GM12878 (cell line): ENCODE results near the gene AZGP1. TPM values are rescaled to one million over a fixed set of nuclear protein-coding genes. Genes with fewer than 3 reads are reported as not detected.
"Not testable (repeated sequence)": the region's sequence is repeated elsewhere in the genome, so short reads cannot be mapped to it uniquely, and the experiment has no call there.

ENCODE experiments used
- ATAC-seq: fragments of 200-7000 bp; cut with Tn5 transposase; 3 replicates; pipeline ENCODE4 v1.9.1; 2020; ENCODE audit warnings: mild to moderate bottlenecking, moderate library complexity
- BruUV-seq: library from RNA; stranded (reverse); fragments of 400-500 nt; replicated peaks from 2 replicates; lab custom pipeline; 2021; lab: Mats Ljungman, UMichigan
- CTCF ChIA-PET: fragments of 300-600 bp; sonication (Branson Sonifier 250); formaldehyde crosslinking; extraction: SDS; loops from one replicate; lab custom pipeline; 2021; ENCODE audit warnings: inconsistent platforms; lab: Yijun Ruan, JAX
- POLR2A ChIA-PET: fragments of 350-600 bp; formaldehyde crosslinking; extraction: SDS; loops from one replicate; lab custom pipeline; 2021; ENCODE audit warnings: inconsistent platforms; lab: Charles Lee
- RAD21 ChIA-PET: fragments of 300-600 bp; sonication (Branson Sonifier 250); formaldehyde crosslinking; loops from one replicate; lab custom pipeline; 2023; ENCODE audit warnings: antibody characterized with exemption; ENCODE audit not compliant: unreplicated experiment; lab: Charles Lee
- SMC1A ChIA-PET: fragments of 300-600 bp; sonication (Branson Sonifier 250); formaldehyde crosslinking; loops from one replicate; lab custom pipeline; 2023; ENCODE audit not compliant: unreplicated experiment, uncharacterized antibody; lab: Charles Lee
- DNase-seq: peaks from one replicate; pipeline ENCODE4 v3.0.0-alpha.2; 2011; ENCODE audit warnings: low read depth, low spot score
- FAIRE-seq: peaks from 3 replicates; lab custom pipeline; 2011; peaks lifted over from hg19 to GRCh38; lab: Jason Lieb, UNC
- H2AFZ ChIP-seq: 2 replicates; pipeline ENCODE4 v1.6.0; 2011; ENCODE audit warnings: low read depth, low read length, control low read depth; ENCODE audit not compliant: control insufficient read depth
- H3K27ac ChIP-seq: 2 replicates; pipeline ENCODE4 v1.5.1; 2011; ENCODE audit warnings: control low read depth; ENCODE audit not compliant: control insufficient read depth, insufficient read depth
- H3K27me3 ChIP-seq, 2 experiments: replicated peaks in 1 of 2; 2 replicates each; pipeline versions ENCODE4 v1.6.0 to v1.6.1; 2011; ENCODE audit warnings: low read length in 1 of 2; ENCODE audit not compliant: control insufficient read depth in 2 of 2, insufficient read depth in 2 of 2
- H3K36me3 ChIP-seq, 2 experiments: 2 replicates each; pipeline ENCODE4 v1.5.1; 2011; ENCODE audit warnings: low read length in 1 of 2; ENCODE audit not compliant: control insufficient read depth in 2 of 2, insufficient read depth in 2 of 2
- H3K4me1 ChIP-seq: 2 replicates; pipeline ENCODE4 v1.6.1; 2011; ENCODE audit warnings: mild to moderate bottlenecking, low read length, moderate library complexity, mixed read lengths; ENCODE audit not compliant: control insufficient read depth, insufficient read depth
- H3K4me2 ChIP-seq: 2 replicates; pipeline ENCODE4 v1.6.0; 2011; ENCODE audit warnings: control low read depth; ENCODE audit not compliant: control insufficient read depth, insufficient read depth
- H3K4me3 ChIP-seq: fragments of 200-600 bp; sonication (generic); 2 replicates; pipeline ENCODE4 v1.5.1; 2016
- H3K79me2 ChIP-seq: 2 replicates; pipeline ENCODE4 v1.6.0; 2011; ENCODE audit warnings: low read length; ENCODE audit not compliant: control insufficient read depth, insufficient read depth
- H3K9ac ChIP-seq: 2 replicates; pipeline ENCODE4 v1.8.0; 2011; ENCODE audit warnings: low read length, control low read depth, mixed read lengths; ENCODE audit not compliant: control insufficient read depth, insufficient read depth
- H3K9me3 ChIP-seq: replicated peaks from 3 replicates; pipeline ENCODE4 v1.5.1; 2011; ENCODE audit warnings: mild to moderate bottlenecking, low read length; ENCODE audit not compliant: control insufficient read depth, insufficient read depth
- H4K20me1 ChIP-seq: 2 replicates; pipeline ENCODE4 v1.6.0; 2011; ENCODE audit not compliant: control insufficient read depth, insufficient read depth
- EGR1 ChIP-seq, 2 experiments: IDR thresholded peaks; 1 replicate in 1 of 2; 2 replicates in 1 of 2; pipeline ENCODE4 v1.6.1; 2011 to 2012; ENCODE audit warnings: low read depth in 2 of 2, low read length in 2 of 2, borderline replicate concordance in 1 of 2, mild to moderate bottlenecking in 1 of 2, moderate library complexity in 1 of 2
- FOXK2 ChIP-seq: fragments of 450-650 bp; IDR thresholded peaks from 2 replicates; pipeline ENCODE4 v1.6.1; 2017; ENCODE audit warnings: mild to moderate bottlenecking, moderate library complexity
- HDAC6 ChIP-seq: fragments of 200-600 bp; sonication (generic); IDR thresholded peaks from one replicate; pipeline ENCODE4 v1.8.0; 2017; ENCODE audit warnings: antibody characterized with exemption; ENCODE audit not compliant: unreplicated experiment
- HSF1 ChIP-seq: fragments of 150-350 bp; IDR thresholded peaks from 2 replicates; pipeline ENCODE4 v1.6.1; 2014; ENCODE audit warnings: mild to moderate bottlenecking, low read depth, low read length
- NFIC ChIP-seq: IDR thresholded peaks from 2 replicates; pipeline ENCODE4 v1.6.1; 2012; ENCODE audit warnings: low read depth, mild to moderate bottlenecking, inconsistent platforms, low read length, moderate library complexity
- NR2C1 ChIP-seq: fragments of 450-650 bp; IDR thresholded peaks from 2 replicates; pipeline ENCODE4 v1.6.1; 2017; ENCODE audit warnings: antibody characterized with exemption, mild to moderate bottlenecking, moderate library complexity
- PAX8 ChIP-seq: fragments of 450-650 bp; IDR thresholded peaks from 2 replicates; pipeline ENCODE4 v1.6.1; 2017; ENCODE audit warnings: mild to moderate bottlenecking, moderate library complexity
- PKNOX1 ChIP-seq: fragments of 450-650 bp; IDR thresholded peaks from 2 replicates; pipeline ENCODE4 v1.6.1; 2016; ENCODE audit warnings: mild to moderate bottlenecking
- POLR2AphosphoS5 ChIP-seq: IDR thresholded peaks from 2 replicates; pipeline ENCODE4 v1.6.1; 2011; ENCODE audit warnings: mild to moderate bottlenecking, low read length, inconsistent platforms
- RAD51 ChIP-seq: fragments of 450-650 bp; IDR thresholded peaks from 2 replicates; pipeline ENCODE4 v1.6.1; 2016; ENCODE audit warnings: moderate library complexity, mild to moderate bottlenecking, inconsistent platforms
- RFX5 ChIP-seq: IDR thresholded peaks from 2 replicates; pipeline ENCODE4 v1.6.1; 2011; ENCODE audit warnings: low read depth, low read length, improper control_type of control experiment
- SRF ChIP-seq, 2 experiments: IDR thresholded peaks; 2 replicates each; pipeline ENCODE4 v1.6.1; 2011; ENCODE audit warnings: low read depth in 2 of 2, low read length in 2 of 2, mild to moderate bottlenecking in 1 of 2, moderate library complexity in 1 of 2
- TCF12 ChIP-seq: IDR thresholded peaks from 2 replicates; pipeline ENCODE4 v1.6.1; 2011; ENCODE audit warnings: low read depth, mild to moderate bottlenecking, low read length
- WGBS: methylation state at CpG from one replicate; pipeline ENCODE4 v1.1.6; 2016; ENCODE audit warnings: low lambda C conversion rate; ENCODE audit not compliant: insufficient replicate concordance, insufficient coverage; ENCODE audit errors: missing lambda C conversion rate; 5-methylcytosine and 5-hydroxymethylcytosine counted together
- in situ Hi-C: fragments of 300-500 bp; cut with MboI; formaldehyde crosslinking; loops from 9 replicates; pipeline ENCODE4 v1.14.3; 2018; ENCODE audit warnings: mixed read lengths
- intact Hi-C: fragments of 100-400 bp; cut with micrococcal nuclease; formaldehyde crosslinking; loops from one replicate; pipeline ENCODE4 v1.14.2; 2022; ENCODE audit not compliant: unreplicated experiment
- polyA plus RNA-seq, 11 experiments: library from polyadenylated mRNA; depleted of rRNA in 4 of 11; unstranded in 6 of 11; stranded (reverse) in 5 of 11; fragments of >200 nt; fragmentation: Nextera tagmentation in 4 of 11; fragmentation: Illumina TruSeq in 1 of 11; extraction: Ambion mirVana in 4 of 11; extraction: Trizol in 1 of 11; gene quantifications; 1 replicate in 1 of 11; 2 replicates in 10 of 11; pipeline versions ENCODE4 v1.2.1 to v1.2.3, GENCODE V29; 2011 to 2016; ENCODE audit warnings: inconsistent platforms in 2 of 11, missing spikeins in 2 of 11, low read depth in 1 of 11
- total RNA-seq, 4 experiments: library from RNA; depleted of rRNA in 3 of 4; stranded (reverse); fragments of >200 nt in 3 of 4; fragmentation: Illumina TruSeq in 1 of 4; extraction: Trizol in 1 of 4; gene quantifications; 2 replicates each; pipeline versions ENCODE4 v1.2.1 to v1.2.3, GENCODE V29; 2013 to 2021

AZGP1 gene
- total and polyA plus RNA-seq, 10 of the 15 experiments (the other 5 are each of a cell fraction or from before 2014, with no cell fraction given) = 0.18 to 0.64 (median 0.29) TPM; not detected in 5

GRCh38 chr7:100012385-100013327 lies 36.8 kb upstream of the AZGP1 start:
- H3K4me1 ChIP-seq, DNase-seq, POLR2A ChIA-PET, in situ Hi-C loops, intact Hi-C loops, H3K27ac ChIP-seq, H3K9me3 ChIP-seq, H3K9ac ChIP-seq, H3K36me3 ChIP-seq, H4K20me1 ChIP-seq, H2AFZ ChIP-seq, H3K4me2 ChIP-seq, H3K4me3 ChIP-seq, BruUV-seq, FAIRE-seq, H3K27me3 ChIP-seq, ATAC-seq: not testable (repeated sequence)
- 66% methylated on average over 14 of the region's 14 CpGs for WGBS
- ChIA-PET RAD21 (interaction anchor here (0.6 to 1.1 kb wide), 2 partner anchors 19 to 493 kb away, joined by 3 read pairs; no protein-coding TSS in a partner anchor), SMC1A (interaction anchor here (0.6 to 1.4 kb wide), 3 partner anchors 9 to 428 kb away, joined by 3 read pairs; no protein-coding TSS in a partner anchor), CTCF (interaction anchor here (1.1 to 1.2 kb wide), 2 partner anchors 17 to 19 kb away, joined by 3 read pairs; no protein-coding TSS in a partner anchor)
- peak; percentile 30; the same call in 1 of the 2 replicates for TF ChIP-seq PKNOX1
- peak; percentile 57; the same call in 1 of the 2 replicates for TF ChIP-seq RAD51
- peaks cover 24% of the 10 kb centered on the region for H3K79me2 ChIP-seq

- ChIA-PET RAD21 (interaction anchor here (0.6 kb wide), 1 partner anchor 19 kb away, joined by 3 read pairs; no protein-coding TSS in a partner anchor), POLR2A (no interaction called here), SMC1A (interaction anchor here (1.3 kb wide), 1 partner anchor 10 kb away, joined by 3 read pairs; no protein-coding TSS in a partner anchor), CTCF (interaction anchor here (1.1 to 1.2 kb wide), 2 partner anchors 15 to 17 kb away, joined by 3 read pairs; no protein-coding TSS in a partner anchor)
- ATAC-seq (no peak), DNase-seq (no peak), FAIRE-seq (no peak)
- Histone ChIP-seq H3K9ac (no peak overlapping the region), H4K20me1 (no peaks in the 10 kb centered on the region), H3K36me3 (no peaks in the 10 kb centered on the region), H3K79me2 (peaks cover 12% of the 10 kb centered on the region), H2AFZ (no peak overlapping the region), H3K9me3 (no peaks in the 10 kb centered on the region), H3K27me3 (no peaks in the 10 kb centered on the region), H3K4me1 (peaks cover under 1% of the 10 kb centered on the region; the same call in 1 of the 2 replicates), H3K4me2 (no peak overlapping the region), H3K27ac (no peak overlapping the region), H3K4me3 (no peak overlapping the region)
- in situ Hi-C loops (no loop called here), intact Hi-C loops (no loop called here)
- no TSS peak for BruUV-seq
- 26% methylated on average over 3 of the region's 3 CpGs for WGBS
- no peak for TF ChIP-seq SRF (IDR thresholded peaks at IDR 0.05; ENCODE audit: low read depth in 2 of 2, low read length in 2 of 2)
- TF ChIP-seq RFX5 = no peak
- TF ChIP-seq EGR1 (IDR thresholded peaks at IDR 0.05; ENCODE audit: borderline replicate concordance in 1 of 2, low read depth in 2 of 2, low read length in 2 of 2) = no peak
- TF ChIP-seq FOXK2 = no peak
- no peak for TF ChIP-seq HDAC6
- TF ChIP-seq HSF1 = no peak
- TF ChIP-seq TCF12 = no peak
- TF ChIP-seq NR2C1 = no peak
- no peak for TF ChIP-seq NFIC
- TF ChIP-seq PAX8 = no peak
- TF ChIP-seq POLR2AphosphoS5 = no peak
These were observed 35.7 kb upstream of the AZGP1 start for GRCh38 chr7:100011516-100011915.
